Neural progenitor cell (in vitro differentiated cells): Measurements from ENCODE around the gene CHRNA5. TPM values are rescaled to one million over a fixed set of nuclear protein-coding genes. Genes with fewer than 3 reads are reported as not detected.
"Not testable (repeated sequence)": the region's sequence is repeated elsewhere in the genome, so short reads cannot be mapped to it uniquely, and the experiment has no call there.

Source experiments
- DNase-seq: peaks from one replicate; pipeline ENCODE4 v3.0.0-alpha.2; 2016; ENCODE audit warnings: low spot score
- H2AFZ ChIP-seq: fragments of 200-600 bp; sonication (generic); replicated peaks from 2 replicates; pipeline ENCODE4 v1.6.1; 2016; ENCODE audit warnings: antibody characterized with exemption
- H3F3A ChIP-seq: fragments of 200-600 bp; sonication (generic); 2 replicates; pipeline ENCODE4 v1.6.1; 2016; ENCODE audit warnings: antibody characterized with exemption, low read depth
- H3K27ac ChIP-seq: fragments of 200-600 bp; sonication (generic); 2 replicates; pipeline ENCODE4 v1.5.1; 2016; ENCODE audit warnings: mild to moderate bottlenecking
- H3K27me3 ChIP-seq: fragments of 200-600 bp; sonication (generic); 2 replicates; pipeline ENCODE4 v1.6.1; 2016; ENCODE audit warnings: mild to moderate bottlenecking, moderate library complexity
- H3K36me3 ChIP-seq: fragments of 200-600 bp; sonication (generic); 2 replicates; pipeline ENCODE4 v1.5.1; 2016
- H3K4me1 ChIP-seq: fragments of 200-600 bp; sonication (generic); 2 replicates; pipeline ENCODE4 v1.6.1; 2016; ENCODE audit warnings: mixed run types
- H3K4me2 ChIP-seq: fragments of 200-600 bp; sonication (generic); 2 replicates; pipeline ENCODE4 v1.6.1; 2016
- H3K4me3 ChIP-seq: fragments of 200-600 bp; sonication (generic); 2 replicates; pipeline ENCODE4 v1.5.1; 2016
- H3K79me2 ChIP-seq: fragments of 200-600 bp; sonication (generic); 2 replicates; pipeline ENCODE4 v1.6.1; 2016; ENCODE audit warnings: low read depth
- H3K9ac ChIP-seq: fragments of 200-600 bp; sonication (generic); 2 replicates; pipeline ENCODE4 v1.6.1; 2016
- H3K9me3 ChIP-seq: fragments of 200-600 bp; sonication (generic); 2 replicates; pipeline ENCODE4 v1.5.1; 2016; ENCODE audit warnings: low read depth
- H4K20me1 ChIP-seq: fragments of 200-600 bp; sonication (generic); 2 replicates; pipeline ENCODE4 v1.6.1; 2016; ENCODE audit warnings: low read depth
- H3K27ac Mint-ChIP-seq: 3 replicates; pipeline ENCODE4 v1.8.0; 2021; ENCODE audit warnings: mixed read lengths
- H3K27me3 Mint-ChIP-seq: 2 replicates; pipeline ENCODE4 v1.8.0; 2022; ENCODE audit warnings: low read depth, mild to moderate bottlenecking, inconsistent platforms, moderate library complexity, mixed read lengths; ENCODE audit not compliant: insufficient read depth
- H3K36me3 Mint-ChIP-seq: 3 replicates; pipeline ENCODE4 v1.8.0; 2021; ENCODE audit warnings: mixed read lengths
- H3K4me1 Mint-ChIP-seq: 3 replicates; pipeline ENCODE4 v1.8.0; 2021; ENCODE audit warnings: mixed read lengths
- H3K4me3 Mint-ChIP-seq: 3 replicates; pipeline ENCODE4 v1.8.0; 2021; ENCODE audit warnings: mild to moderate bottlenecking, moderate library complexity, mixed read lengths
- H3K9me3 Mint-ChIP-seq: 3 replicates; pipeline ENCODE4 v1.8.0; 2020; ENCODE audit warnings: mixed read lengths
- CTCF ChIP-seq: fragments of 200-600 bp; sonication (generic); IDR thresholded peaks from 2 replicates; pipeline ENCODE4 v1.5.1; 2017; ENCODE audit warnings: antibody characterized with exemption, mild to moderate bottlenecking
- EZH2 ChIP-seq: fragments of 200-600 bp; sonication (generic); IDR thresholded peaks from 2 replicates; pipeline ENCODE4 v1.6.1; 2017; ENCODE audit warnings: antibody characterized with exemption, mild to moderate bottlenecking, moderate library complexity
- EZH2phosphoT487 ChIP-seq: fragments of 200-600 bp; sonication (generic); IDR thresholded peaks from 2 replicates; pipeline ENCODE4 v1.6.1; 2017; ENCODE audit warnings: antibody characterized with exemption
- total RNA-seq: library from RNA; depleted of rRNA; stranded (reverse); fragments of >200 nt; gene quantifications from 2 replicates; pipeline ENCODE4 v1.2.3, GENCODE V29; 2015; ENCODE audit warnings: low replicate concordance

Gene CHRNA5
- total RNA-seq, 1 donor from 2014 or later: 46.9 TPM

- Histone ChIP-seq H4K20me1 (no peaks in the 10 kb centered on the region), H3K36me3 (no peaks in the 10 kb centered on the region), H3K4me1 (no peaks in the 10 kb centered on the region), H3K27me3 (no peaks in the 10 kb centered on the region), H3K4me3 (no peak overlapping the region), H3K9me3 (no peaks in the 10 kb centered on the region), H3F3A (peaks cover 5% of the 10 kb centered on the region), H3K27ac (no peak overlapping the region), H3K79me2 (no peaks in the 10 kb centered on the region), H3K9ac (no peak overlapping the region), H3K4me2 (no peak overlapping the region), H2AFZ (no peak overlapping the region)
- Mint-ChIP-seq H3K36me3 (peaks cover 7% of the 10 kb centered on the region), H3K4me3 (no peak overlapping the region), H3K27ac (no peak overlapping the region), H3K4me1 (no peaks in the 10 kb centered on the region), H3K27me3 (peaks cover 4% of the 10 kb centered on the region), H3K9me3 (peaks cover 14% of the 10 kb centered on the region)
- DNase-seq: no peak
- no peak for TF ChIP-seq EZH2phosphoT487
- TF ChIP-seq EZH2: no peak
- TF ChIP-seq CTCF: no peak
These were observed 38.1 kb downstream of the CHRNA5 start for GRCh38 chr15:78603467-78603866.

DNA sequence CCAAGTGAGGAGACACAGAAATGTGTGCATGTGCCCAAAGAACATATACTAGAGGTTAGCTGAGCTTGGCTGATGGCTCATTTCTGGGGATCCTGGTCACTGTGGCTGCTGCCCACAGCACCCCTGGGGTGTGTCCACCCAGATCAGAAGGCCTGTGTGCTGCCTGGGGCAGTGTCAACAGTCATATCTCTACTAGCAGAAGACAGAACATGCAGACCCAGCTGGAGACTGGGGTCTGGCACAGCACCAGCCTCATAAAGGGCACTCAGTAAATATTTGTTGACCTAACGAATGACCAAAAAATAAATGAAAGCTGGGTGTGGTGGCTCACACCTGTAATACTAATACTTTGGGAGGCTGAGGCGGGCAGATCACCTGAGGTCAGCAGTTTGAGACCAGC, 39.1 kb downstream of the CHRNA5 start:
- peaks cover 6% of the 10 kb centered on the region for H3K27me3 Mint-ChIP-seq
- Histone ChIP-seq H3K36me3 (no peaks in the 10 kb centered on the region), H3K27me3 (no peaks in the 10 kb centered on the region), H4K20me1 (no peaks in the 10 kb centered on the region), H3K4me2 (no peak overlapping the region), H3K9ac (no peak overlapping the region), H3K4me3 (no peak overlapping the region), H2AFZ (no peak overlapping the region), H3F3A (peaks cover 5% of the 10 kb centered on the region), H3K79me2 (no peaks in the 10 kb centered on the region), H3K9me3 (no peaks in the 10 kb centered on the region), H3K4me1 (no peaks in the 10 kb centered on the region), H3K27ac (no peak overlapping the region)
- H3K27ac Mint-ChIP-seq: no peak overlapping the region
- DNase-seq: no peak
- H3K9me3 Mint-ChIP-seq: peaks cover 14% of the 10 kb centered on the region
- H3K36me3 Mint-ChIP-seq: peaks cover 7% of the 10 kb centered on the region
- no peak for TF ChIP-seq EZH2
- no peak for TF ChIP-seq EZH2phosphoT487
- TF ChIP-seq CTCF: no peak
- H3K4me3 Mint-ChIP-seq: no peak overlapping the region
- H3K4me1 Mint-ChIP-seq: no peaks in the 10 kb centered on the region

- Histone ChIP-seq H3K79me2 (no peaks in the 10 kb centered on the region), H3K4me1 (no peaks in the 10 kb centered on the region), H4K20me1 (no peaks in the 10 kb centered on the region), H3K27ac (no peak overlapping the region), H3K9me3 (no peaks in the 10 kb centered on the region), H3K27me3 (no peaks in the 10 kb centered on the region), H3K9ac (no peak overlapping the region), H3K4me2 (no peak overlapping the region), H2AFZ (no peak overlapping the region), H3F3A (peaks cover 5% of the 10 kb centered on the region), H3K36me3 (no peaks in the 10 kb centered on the region), H3K4me3 (no peak overlapping the region)
- Mint-ChIP-seq H3K4me3 (no peak overlapping the region), H3K27ac (no peak overlapping the region), H3K4me1 (no peaks in the 10 kb centered on the region), H3K27me3 (peaks cover 6% of the 10 kb centered on the region), H3K36me3 (peaks cover 7% of the 10 kb centered on the region), H3K9me3 (peaks cover 16% of the 10 kb centered on the region)
- no peak for DNase-seq
- TF ChIP-seq EZH2 (no peak), CTCF (no peak), EZH2phosphoT487 (no peak)
These were observed 39.9 kb downstream of the CHRNA5 start for GRCh38 chr15:78605201-78605600.

- Mint-ChIP-seq H3K4me3 (no peak overlapping the region), H3K4me1 (no peaks in the 10 kb centered on the region), H3K36me3 (peaks cover 7% of the 10 kb centered on the region), H3K27ac (no peak overlapping the region), H3K27me3 (peaks cover 6% of the 10 kb centered on the region), H3K9me3 (peaks cover 18% of the 10 kb centered on the region)
- Histone ChIP-seq H3K27me3 (no peaks in the 10 kb centered on the region), H3K36me3 (no peaks in the 10 kb centered on the region), H3K9me3 (no peaks in the 10 kb centered on the region), H2AFZ (no peak overlapping the region), H3K79me2 (no peaks in the 10 kb centered on the region), H3K4me1 (no peaks in the 10 kb centered on the region), H3K4me2 (no peak overlapping the region), H3K27ac (no peak overlapping the region), H4K20me1 (no peaks in the 10 kb centered on the region), H3K9ac (no peak overlapping the region), H3F3A (peaks cover 5% of the 10 kb centered on the region), H3K4me3 (no peak overlapping the region)
- no peak for TF ChIP-seq EZH2
- no peak for TF ChIP-seq EZH2phosphoT487
- no peak for DNase-seq
These were observed 40.4 kb downstream of the CHRNA5 start for GRCh38 chr15:78605680-78606079.

GRCh38 chr15:78609551-78609950, 44.2 kb downstream of the CHRNA5 start:
- not testable (repeated sequence) for H3K36me3 Mint-ChIP-seq, H3K27me3 ChIP-seq, H3K9me3 ChIP-seq, H3K27me3 Mint-ChIP-seq, H3F3A ChIP-seq, H3K4me3 ChIP-seq, H3K4me2 ChIP-seq, H3K79me2 ChIP-seq, H3K4me1 ChIP-seq, H3K36me3 ChIP-seq, H3K4me3 Mint-ChIP-seq, H3K27ac ChIP-seq, DNase-seq, H3K9ac ChIP-seq, H4K20me1 ChIP-seq, H3K27ac Mint-ChIP-seq, H3K4me1 Mint-ChIP-seq, H2AFZ ChIP-seq
- H3K9me3 Mint-ChIP-seq: peaks cover 18% of the 10 kb centered on the region
